ENCODE measurements around the gene UFC1. TPM values are rescaled to one million over a fixed set of nuclear protein-coding genes. Genes with fewer than 3 reads are reported as not detected.

UFC1 gene
- total RNA-seq, 1 experiment from 2014 or later = 81.9 TPM

GRCh38 chr1:161187311-161187710 lies 33.5 kb downstream of the UFC1 start:
- DNase-seq = no peak
- Histone ChIP-seq H3K27me3 (ENCODE audit: control insufficient read depth, insufficient read depth, low read length) (no peaks in the 10 kb centered on the region), H3K4me3 (ENCODE audit: insufficient read depth, low read depth, low read length) (no peak overlapping the region), H3K36me3 (replicated peaks; ENCODE audit: control insufficient read depth, insufficient read depth, low read length) (peaks cover 9% of the 10 kb centered on the region)

DNA sequence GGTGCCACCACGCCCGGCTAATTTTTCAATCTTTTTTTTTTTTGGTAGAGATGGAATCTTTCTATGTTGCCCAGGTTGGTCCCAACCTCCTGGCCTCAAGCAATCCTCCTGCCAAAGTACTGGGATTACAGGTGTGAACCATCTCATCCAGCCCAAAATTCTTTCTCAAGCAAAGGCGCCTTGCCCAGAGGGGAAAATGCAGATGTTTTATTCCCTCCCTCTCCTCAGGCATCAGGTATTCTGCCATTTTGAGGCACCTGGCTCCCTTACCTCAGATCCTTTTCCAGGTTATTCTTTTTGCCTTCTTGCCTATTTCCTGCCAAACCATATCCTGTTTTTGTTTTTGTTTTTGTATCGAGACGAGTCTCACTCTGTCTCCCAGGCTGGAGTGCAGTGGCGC lies 34.6 kb downstream of the UFC1 start:
- no peak overlapping the region for H3K4me3 ChIP-seq (ENCODE audit: insufficient read depth, low read depth, low read length)
- no peaks in the 10 kb centered on the region for H3K27me3 ChIP-seq (ENCODE audit: control insufficient read depth, insufficient read depth, low read length)
- no peak for DNase-seq
- peaks cover 13% of the 10 kb centered on the region for H3K36me3 ChIP-seq (replicated peaks; ENCODE audit: control insufficient read depth, insufficient read depth, low read length)

- Histone ChIP-seq H3K27me3 (ENCODE audit: control insufficient read depth, insufficient read depth, low read length) (no peaks in the 10 kb centered on the region), H3K36me3 (replicated peaks; ENCODE audit: control insufficient read depth, insufficient read depth, low read length) (peaks cover 13% of the 10 kb centered on the region), H3K4me3 (ENCODE audit: insufficient read depth, low read depth, low read length) (no peak overlapping the region)
- peak; percentile 6 for DNase-seq
Measured at GRCh38 chr1:161189036-161189435, 35.3 kb downstream of the UFC1 start.

- peaks cover 19% of the 10 kb centered on the region for H3K36me3 ChIP-seq (replicated peaks; ENCODE audit: control insufficient read depth, insufficient read depth, low read length)
- H3K27me3 ChIP-seq (ENCODE audit: control insufficient read depth, insufficient read depth, low read length) = no peaks in the 10 kb centered on the region
- DNase-seq = peak; percentile 58
- H3K4me3 ChIP-seq (ENCODE audit: insufficient read depth, low read depth, low read length) = no peak overlapping the region
Measured at GRCh38 chr1:161190962-161191521, 37.3 kb downstream of the UFC1 start.

DNA sequence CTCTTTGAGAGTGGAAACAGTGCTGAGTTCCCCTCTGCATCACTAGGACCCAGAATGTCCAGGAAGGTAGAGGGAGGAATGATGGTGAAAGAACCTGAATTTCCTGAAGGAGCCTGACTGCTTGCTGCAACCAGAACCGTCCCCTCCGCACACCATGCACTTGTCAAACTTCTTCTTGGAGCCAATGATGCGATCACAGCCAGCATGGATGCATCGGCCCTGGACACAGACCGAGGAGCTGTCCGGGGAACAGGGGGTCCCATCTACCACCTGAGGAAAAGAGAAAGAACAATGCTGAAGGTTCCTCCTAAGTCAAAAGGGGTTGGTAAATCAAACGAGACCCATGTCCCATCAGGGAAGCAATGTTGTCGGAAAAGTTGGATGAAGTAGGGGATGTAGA lies 38.2 kb downstream of the UFC1 start:
- DNase-seq = no peak
- Histone ChIP-seq H3K27me3 (ENCODE audit: control insufficient read depth, insufficient read depth, low read length) (no peaks in the 10 kb centered on the region), H3K4me3 (ENCODE audit: insufficient read depth, low read depth, low read length) (no peak overlapping the region), H3K36me3 (replicated peaks; ENCODE audit: control insufficient read depth, insufficient read depth, low read length) (peaks cover 21% of the 10 kb centered on the region)

DNA sequence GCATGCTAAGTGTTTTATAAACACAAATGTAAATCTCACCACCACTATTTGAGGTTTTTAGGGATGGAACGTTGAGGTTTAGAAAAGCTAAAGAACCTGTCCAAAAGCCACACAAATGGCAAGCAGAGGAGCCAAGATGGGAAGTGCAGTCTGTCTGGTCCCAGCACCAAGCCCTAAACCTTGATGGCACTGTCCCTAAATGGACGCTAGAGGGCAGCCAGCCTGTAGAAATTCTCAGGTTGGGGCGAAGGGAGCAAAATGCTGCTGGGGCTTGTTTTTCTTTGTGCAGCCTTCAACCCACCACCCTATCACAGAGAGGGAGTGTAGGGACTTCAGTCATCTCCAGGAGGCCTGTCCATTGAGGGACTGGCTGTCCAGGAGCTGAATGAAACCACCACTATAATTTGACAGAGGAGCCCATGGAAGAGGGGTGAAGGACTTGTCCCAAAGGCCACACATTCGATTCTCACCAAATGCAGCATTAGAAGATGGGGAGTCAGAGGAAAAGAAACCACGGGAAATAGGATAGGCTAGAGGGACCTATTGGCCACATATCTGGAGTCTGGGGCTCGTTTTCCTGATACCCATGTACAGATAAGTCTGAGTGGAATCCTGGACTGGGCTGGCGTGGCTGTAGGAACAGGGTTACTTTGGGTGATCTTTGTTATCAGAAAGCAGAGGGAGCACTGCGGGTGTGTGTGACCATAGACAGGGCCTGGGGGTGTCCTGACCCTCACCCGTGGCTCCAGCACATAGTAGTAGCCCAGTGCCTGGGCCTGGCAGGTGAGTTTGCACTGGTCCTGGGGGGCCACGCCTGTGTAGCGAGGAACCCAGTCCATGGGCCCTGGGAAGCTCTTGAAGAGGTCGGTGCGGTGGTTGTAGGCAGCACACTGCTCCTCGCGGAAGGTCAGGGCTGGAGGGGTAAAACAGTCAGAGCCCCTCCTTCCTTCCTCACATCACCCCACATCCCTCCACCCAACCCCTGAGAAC lies 39.0 kb downstream of the UFC1 start:
- Histone ChIP-seq H3K4me3 (ENCODE audit: insufficient read depth, low read depth, low read length) (no peak overlapping the region), H3K36me3 (replicated peaks; ENCODE audit: control insufficient read depth, insufficient read depth, low read length) (peaks cover 21% of the 10 kb centered on the region), H3K27me3 (ENCODE audit: control insufficient read depth, insufficient read depth, low read length) (no peaks in the 10 kb centered on the region)
- peak; percentile 90 for DNase-seq

GRCh38 chr1:161193561-161194235 lies 39.9 kb downstream of the UFC1 start:
- no peak for DNase-seq
- peaks cover 21% of the 10 kb centered on the region for H3K36me3 ChIP-seq (replicated peaks; ENCODE audit: control insufficient read depth, insufficient read depth, low read length)

DNA sequence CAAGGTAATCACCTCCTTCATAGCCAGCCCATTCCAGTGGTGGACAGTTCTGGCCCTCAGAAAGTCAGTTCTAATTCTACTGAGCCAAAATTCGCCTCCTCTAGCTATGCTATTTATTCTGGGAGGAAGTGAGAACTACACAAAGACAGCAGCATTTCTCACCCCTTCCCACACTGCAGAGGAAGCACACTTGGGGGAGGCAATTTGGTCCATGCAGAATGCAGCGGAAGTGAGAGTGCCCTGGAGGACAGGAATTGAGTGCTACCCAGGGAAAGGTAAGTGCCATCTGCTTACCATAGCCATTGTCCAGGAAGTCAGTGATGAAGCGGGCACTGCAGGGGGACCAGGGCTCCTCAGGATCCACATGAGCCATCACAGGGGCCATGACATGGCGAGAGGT lies 41.4 kb downstream of the UFC1 start:
- DNase-seq = no peak
- Histone ChIP-seq H3K4me3 (ENCODE audit: insufficient read depth, low read depth, low read length) (no peak overlapping the region), H3K27me3 (ENCODE audit: control insufficient read depth, insufficient read depth, low read length) (no peaks in the 10 kb centered on the region), H3K36me3 (replicated peaks; ENCODE audit: control insufficient read depth, insufficient read depth, low read length) (peaks cover 21% of the 10 kb centered on the region)

More at GRCh38 chr1:161193561-161194235, 39.9 kb downstream of the UFC1 start:
- no peak overlapping the region for H3K4me3 ChIP-seq (ENCODE audit: insufficient read depth, low read depth, low read length)
- no peaks in the 10 kb centered on the region for H3K27me3 ChIP-seq (ENCODE audit: control insufficient read depth, insufficient read depth, low read length)

DNA sequence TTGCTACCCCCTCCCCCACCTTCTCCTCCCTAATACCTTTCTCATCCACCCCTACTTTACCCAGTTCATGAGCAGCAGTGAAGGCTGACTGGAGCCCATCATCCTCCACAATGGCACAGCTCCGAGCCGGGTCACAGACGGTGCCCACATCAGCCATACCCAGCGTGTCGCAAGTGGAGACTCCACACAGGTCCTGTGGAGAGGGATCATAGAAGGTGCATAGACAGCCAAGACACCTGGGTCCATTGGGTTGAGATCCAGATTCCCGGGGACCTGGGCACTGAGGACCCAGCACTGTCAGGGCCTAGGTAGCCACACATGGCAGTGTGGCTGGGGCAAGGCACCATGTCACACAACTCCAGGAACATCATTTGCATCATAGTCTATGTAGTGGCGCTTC lies 42.3 kb downstream of the UFC1 start:
- H3K36me3 ChIP-seq (replicated peaks; ENCODE audit: control insufficient read depth, insufficient read depth, low read length) = peaks cover 21% of the 10 kb centered on the region
- DNase-seq = no peak
- H3K4me3 ChIP-seq (ENCODE audit: insufficient read depth, low read depth, low read length) = no peak overlapping the region
- no peaks in the 10 kb centered on the region for H3K27me3 ChIP-seq (ENCODE audit: control insufficient read depth, insufficient read depth, low read length)

- Histone ChIP-seq H3K27me3 (ENCODE audit: control insufficient read depth, insufficient read depth, low read length) (no peaks in the 10 kb centered on the region), H3K36me3 (replicated peaks; ENCODE audit: control insufficient read depth, insufficient read depth, low read length) (peaks cover 15% of the 10 kb centered on the region), H3K4me3 (ENCODE audit: insufficient read depth, low read depth, low read length) (peak overlapping the region; percentile 30)
- peak; percentile 65 for DNase-seq
Measured at GRCh38 chr1:161196521-161197451, 43.0 kb downstream of the UFC1 start.

DNA sequence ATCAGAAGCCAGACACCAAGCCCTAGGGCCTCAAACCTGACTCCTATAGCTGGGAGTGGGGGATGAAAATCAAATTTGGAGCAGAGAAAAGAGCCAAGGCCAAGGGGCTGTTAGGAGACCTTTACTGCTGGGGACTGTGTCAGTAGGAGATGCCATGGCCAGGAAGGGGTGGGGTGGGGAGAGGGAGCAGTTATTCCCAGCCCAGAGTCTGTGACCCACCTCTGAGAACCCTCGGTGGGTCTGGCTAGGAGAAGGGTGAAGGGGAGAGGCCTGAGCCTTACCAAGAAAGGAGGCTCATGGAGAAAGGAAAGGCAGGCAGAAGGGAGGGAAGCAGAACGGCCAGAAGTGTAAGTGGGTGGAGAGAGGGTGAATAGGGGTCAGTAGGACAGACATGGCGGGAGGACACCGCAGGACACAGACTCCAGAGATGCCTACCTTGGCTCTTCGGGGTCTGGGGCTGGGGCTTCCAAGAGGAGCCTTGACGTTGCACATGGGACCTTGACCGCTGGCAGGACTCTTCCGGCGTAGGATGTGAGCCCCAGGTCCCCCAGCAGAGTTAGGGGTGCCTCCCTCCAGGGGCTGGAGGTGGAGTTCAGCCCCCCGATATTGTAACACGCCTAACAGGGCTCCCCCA lies 43.9 kb downstream of the UFC1 start:
- peak overlapping the region; percentile 30 for H3K4me3 ChIP-seq (ENCODE audit: insufficient read depth, low read depth, low read length)
- H3K36me3 ChIP-seq (replicated peaks; ENCODE audit: control insufficient read depth, insufficient read depth, low read length) = peaks cover 11% of the 10 kb centered on the region
- no peaks in the 10 kb centered on the region for H3K27me3 ChIP-seq (ENCODE audit: control insufficient read depth, insufficient read depth, low read length)
- DNase-seq = no peak

- Histone ChIP-seq H3K27me3 (ENCODE audit: control insufficient read depth, insufficient read depth, low read length) (no peaks in the 10 kb centered on the region), H3K4me3 (ENCODE audit: insufficient read depth, low read depth, low read length) (peak overlapping the region; percentile 30), H3K36me3 (replicated peaks; ENCODE audit: control insufficient read depth, insufficient read depth, low read length) (peaks cover 9% of the 10 kb centered on the region)
- peak; percentile 94 for DNase-seq
Measured at GRCh38 chr1:161198194-161198896, 44.6 kb downstream of the UFC1 start.

- Histone ChIP-seq H3K4me3 (ENCODE audit: insufficient read depth, low read depth, low read length) (peak within 1 kb of the TSS; percentile 30), H3K27me3 (ENCODE audit: control insufficient read depth, insufficient read depth, low read length) (no peaks in the 10 kb centered on the region), H3K36me3 (replicated peaks; ENCODE audit: control insufficient read depth, insufficient read depth, low read length) (peaks cover 13% of the 10 kb centered on the region)
- DNase-seq = peak; percentile 73
Measured at GRCh38 chr1:161198897-161199431, 45.2 kb downstream of the UFC1 start, which contains the start of gene ADAMTS4. ADAMTS4 (minus strand) TSS chr1:161199054; CDS start chr1:161198627, 427 bp downstream.

All from H7 (cell line).